ENCODE results near the gene HOXA4. TPM values are rescaled to one million over a fixed set of nuclear protein-coding genes. Genes with fewer than 3 reads are reported as not detected.

HOXA4 gene
- total RNA-seq, 1 experiment from 2014 or later, result 1.0 TPM

DNA sequence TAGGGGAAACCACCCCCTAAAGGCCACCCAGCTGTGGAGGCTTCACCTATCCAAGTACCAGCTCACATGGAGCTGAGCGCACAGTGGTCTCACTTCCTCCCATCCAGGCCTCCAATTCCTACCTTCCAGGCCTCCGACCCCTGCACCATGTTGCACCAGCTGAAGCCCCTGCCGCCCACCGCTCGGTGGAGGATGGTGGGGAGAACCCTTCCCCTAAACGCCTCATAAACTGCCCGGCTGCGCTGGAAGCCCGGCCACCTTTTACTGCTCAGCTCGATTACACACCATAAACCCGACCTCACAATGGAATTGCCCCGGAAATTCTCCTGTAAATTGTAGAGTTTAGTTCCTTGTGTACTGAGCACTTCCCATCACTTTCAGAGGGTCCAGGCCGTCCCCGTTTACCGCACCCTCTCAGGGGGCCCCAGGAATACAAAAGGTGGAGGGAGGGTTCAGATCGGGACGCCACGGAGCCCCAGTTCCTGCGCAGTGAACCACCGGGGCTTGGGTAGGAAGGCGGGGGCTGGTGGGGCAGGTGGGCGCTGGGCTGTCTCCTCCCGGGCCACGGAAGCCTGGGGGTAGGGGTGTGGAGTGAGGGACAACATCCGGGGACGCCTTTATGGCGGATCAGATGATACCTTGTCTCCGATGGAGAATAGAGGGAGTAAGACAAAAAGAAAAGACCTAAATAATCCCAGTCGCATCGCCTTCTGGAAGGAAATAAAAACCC lies 27.3 kb upstream of the HOXA4 start:
- DNase-seq, result no peak
- no TSS peak for BruUV-seq (replicated peaks)
- Mint-ChIP-seq H3K4me3 (ENCODE audit: low read depth, unreplicated experiment) (no peak overlapping the region), H3K36me3 (ENCODE audit: insufficient read depth, unreplicated experiment) (peaks cover 7% of the 10 kb centered on the region), H3K27me3 (ENCODE audit: unreplicated experiment) (peaks cover 16% of the 10 kb centered on the region), H3K27ac (ENCODE audit: unreplicated experiment) (no peak overlapping the region), H3K9me3 (ENCODE audit: low read depth, unreplicated experiment) (no peaks in the 10 kb centered on the region), H3K4me1 (ENCODE audit: low read depth, unreplicated experiment) (no peaks in the 10 kb centered on the region)
- intact Hi-C loops (cut with micrococcal nuclease; ENCODE audit: unreplicated experiment), result no loop called here
- CTCF ChIA-PET, result interaction anchor here (1.9 kb wide), 1 partner anchor 476 kb away, joined by 5 read pairs; no protein-coding TSS in a partner anchor
- TF ChIP-seq CTCF (IDR thresholded peaks at IDR 0.05; ENCODE audit: unreplicated experiment), result no peak

DNA sequence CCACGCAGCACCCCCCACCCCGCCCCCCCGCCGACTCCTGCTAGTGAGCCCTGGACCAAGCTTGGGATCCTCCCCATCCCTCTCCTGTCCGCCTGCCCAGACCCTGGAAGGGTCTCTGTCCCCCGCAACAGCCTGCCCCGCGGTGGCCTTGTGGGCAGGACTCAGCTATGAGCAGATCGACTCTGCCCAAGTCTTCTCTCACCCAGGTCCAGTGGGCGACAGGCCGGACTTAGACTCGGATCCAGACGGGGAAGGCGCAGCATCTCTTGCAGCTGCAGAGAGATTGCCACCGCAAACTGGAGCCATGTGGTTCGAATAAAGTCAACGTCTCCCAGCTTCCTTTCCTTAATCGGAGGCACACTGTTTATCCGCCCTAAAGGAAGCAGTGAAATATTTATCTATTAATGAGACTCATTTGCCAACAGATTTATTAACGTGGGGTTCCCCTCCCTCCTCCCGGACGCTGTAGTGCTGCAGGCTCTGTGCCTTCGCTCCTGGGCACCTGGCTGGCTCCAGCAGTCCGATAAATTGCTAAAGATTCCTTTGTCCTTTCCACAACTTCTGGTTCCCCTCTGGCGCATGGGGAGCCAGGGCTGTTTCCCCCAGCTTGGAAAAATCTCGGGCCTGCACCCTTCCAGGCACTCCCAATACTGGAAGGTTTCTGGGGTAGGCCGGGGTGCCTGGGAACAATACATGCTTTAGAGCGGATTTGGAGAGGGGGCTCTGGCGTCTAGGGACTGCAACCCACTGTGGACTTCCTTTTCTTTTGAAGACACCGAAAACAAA lies 26.6 kb upstream of the HOXA4 start:
- H3K36me3 Mint-ChIP-seq (ENCODE audit: insufficient read depth, unreplicated experiment), result peaks cover 7% of the 10 kb centered on the region
- no TSS peak for BruUV-seq (replicated peaks)
- no peaks in the 10 kb centered on the region for H3K9me3 Mint-ChIP-seq (ENCODE audit: low read depth, unreplicated experiment)
- peaks cover 23% of the 10 kb centered on the region for H3K27me3 Mint-ChIP-seq (ENCODE audit: unreplicated experiment)
- no peak overlapping the region for H3K4me3 Mint-ChIP-seq (ENCODE audit: low read depth, unreplicated experiment)
- no peak for TF ChIP-seq CTCF (IDR thresholded peaks at IDR 0.05; ENCODE audit: unreplicated experiment)
- no peak overlapping the region for H3K27ac Mint-ChIP-seq (ENCODE audit: unreplicated experiment)
- DNase-seq, result no peak
- H3K4me1 Mint-ChIP-seq (ENCODE audit: low read depth, unreplicated experiment), result peaks cover under 1% of the 10 kb centered on the region
- CTCF ChIA-PET, result interaction anchor here (1.9 kb wide), 1 partner anchor 475 kb away, joined by 5 read pairs; no protein-coding TSS in a partner anchor
- intact Hi-C loops (cut with micrococcal nuclease; ENCODE audit: unreplicated experiment), result no loop called here

DNA sequence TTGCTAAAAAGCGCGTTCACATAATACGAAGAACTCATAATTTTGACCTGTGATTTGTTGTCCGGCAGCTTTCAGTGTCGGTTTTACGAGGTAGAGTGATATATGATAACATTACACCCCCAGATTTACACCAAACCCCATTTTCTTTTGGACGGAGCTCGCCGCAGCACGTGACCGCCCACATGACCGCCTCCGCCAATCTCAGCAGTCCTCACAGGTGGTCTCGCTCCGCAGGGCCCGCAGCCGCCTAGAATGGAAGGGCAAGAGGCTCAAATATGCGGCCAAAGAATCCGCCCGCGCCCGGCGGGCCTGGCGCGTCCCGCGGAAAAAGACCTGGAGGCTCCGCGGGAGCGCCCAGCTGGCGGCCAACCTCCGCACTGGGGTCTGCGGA lies 25.9 kb upstream of the HOXA4 start, which contains the start of gene HOXA7:
Gene HOXA7, minus strand, starts transcription at position 168 of the 391 bp plus-strand sequence. Its CDS starts 130 bp downstream, at position 38.
- H3K4me1 Mint-ChIP-seq (ENCODE audit: low read depth, unreplicated experiment), result peaks cover 6% of the 10 kb centered on the region
- CTCF ChIA-PET, result interaction anchor here (1.9 kb wide), 1 partner anchor 474 kb away, joined by 5 read pairs; no protein-coding TSS in a partner anchor
- no peaks in the 10 kb centered on the region for H3K9me3 Mint-ChIP-seq (ENCODE audit: low read depth, unreplicated experiment)
- no peak within 1 kb of the TSS for H3K4me3 Mint-ChIP-seq (ENCODE audit: low read depth, unreplicated experiment)
- TF ChIP-seq CTCF (IDR thresholded peaks at IDR 0.05; ENCODE audit: unreplicated experiment), result no peak
- H3K36me3 Mint-ChIP-seq (ENCODE audit: insufficient read depth, unreplicated experiment), result peaks cover 11% of the 10 kb centered on the region
- H3K27me3 Mint-ChIP-seq (ENCODE audit: unreplicated experiment), result peaks cover 30% of the 10 kb centered on the region
- DNase-seq, result no peak
- intact Hi-C loops (cut with micrococcal nuclease; ENCODE audit: unreplicated experiment), result no loop called here
- no peak within 1 kb of the TSS for H3K27ac Mint-ChIP-seq (ENCODE audit: unreplicated experiment)
- no TSS peak for BruUV-seq (replicated peaks)

DNA sequence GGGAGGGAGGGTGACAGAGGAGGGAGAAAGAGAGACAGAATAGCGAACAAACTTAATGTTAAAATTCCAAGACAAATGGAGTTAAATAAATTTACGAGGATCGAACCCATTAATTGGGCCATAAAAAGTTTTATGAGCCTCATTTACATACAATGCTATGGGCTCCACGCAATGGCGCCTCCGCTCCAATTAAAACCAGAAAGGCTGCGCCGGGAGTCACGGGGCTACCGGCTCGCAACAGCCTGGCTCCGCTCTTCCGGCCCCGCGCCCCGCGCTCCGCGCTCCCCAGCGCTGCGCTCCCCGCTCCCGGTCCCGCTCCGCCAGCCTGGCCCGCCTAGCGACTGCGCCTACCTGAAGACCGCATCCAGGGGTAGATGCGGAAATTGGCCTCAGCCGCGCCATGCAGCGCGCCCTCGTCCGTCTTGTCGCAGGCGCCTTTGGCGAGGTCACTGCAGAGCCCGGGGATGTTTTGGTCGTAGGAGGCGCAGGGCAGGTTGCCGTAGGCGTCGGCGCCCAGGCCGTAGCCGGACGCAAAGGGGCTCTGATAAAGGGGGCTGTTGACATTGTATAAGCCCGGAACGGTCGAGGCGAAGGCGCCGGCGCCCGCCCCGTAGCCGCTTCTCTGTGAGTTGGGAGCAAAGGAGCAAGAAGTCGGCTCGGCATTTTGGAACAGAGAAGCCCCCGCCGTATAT lies 25.4 kb upstream of the HOXA4 start:
- Mint-ChIP-seq H3K27ac (ENCODE audit: unreplicated experiment) (no peak overlapping the region), H3K27me3 (ENCODE audit: unreplicated experiment) (peaks cover 35% of the 10 kb centered on the region)

More for the DNA sequence above, 25.4 kb upstream of the HOXA4 start:
- no TSS peak for BruUV-seq (replicated peaks)
- intact Hi-C loops (cut with micrococcal nuclease; ENCODE audit: unreplicated experiment), result no loop called here
- no peak overlapping the region for H3K4me3 Mint-ChIP-seq (ENCODE audit: low read depth, unreplicated experiment)
- H3K9me3 Mint-ChIP-seq (ENCODE audit: low read depth, unreplicated experiment), result no peaks in the 10 kb centered on the region
- CTCF ChIA-PET, result no interaction called here
- TF ChIP-seq CTCF (IDR thresholded peaks at IDR 0.05; ENCODE audit: unreplicated experiment), result no peak
- DNase-seq, result no peak
- H3K4me1 Mint-ChIP-seq (ENCODE audit: low read depth, unreplicated experiment), result peaks cover 11% of the 10 kb centered on the region
- peaks cover 14% of the 10 kb centered on the region for H3K36me3 Mint-ChIP-seq (ENCODE audit: insufficient read depth, unreplicated experiment)
